Caco-2 (cell line): ENCODE data around the gene LMTK3. TPM values are rescaled to one million over a fixed set of nuclear protein-coding genes. Genes with fewer than 3 reads are reported as not detected.

ENCODE experiments used
- BruUV-seq: library from RNA; stranded (reverse); fragments of 400-500 nt; replicated peaks from 2 replicates; lab custom pipeline; 2021; lab: Mats Ljungman, UMichigan
- CTCF ChIA-PET: fragments of 300-600 bp; sonication (Branson Sonifier 250); formaldehyde crosslinking; loops from one replicate; lab custom pipeline; 2022; ENCODE audit warnings: antibody characterized with exemption; lab: Charles Lee
- POLR2A ChIA-PET: fragments of 300-600 bp; sonication (Branson Sonifier 250); formaldehyde crosslinking; loops from one replicate; lab custom pipeline; 2022; ENCODE audit warnings: antibody characterized with exemption; lab: Charles Lee
- DNase-seq, 2 experiments: peaks; one replicate each; pipeline versions ENCODE4 v3.0.0 to v3.0.0-alpha.2; 2020 to 2022
- H3K27me3 ChIP-seq: replicated peaks from 2 replicates; pipeline ENCODE4 v1.6.0; 2011; ENCODE audit warnings: low read length; ENCODE audit not compliant: control insufficient read depth, insufficient read depth
- H3K36me3 ChIP-seq: 2 replicates; pipeline ENCODE4 v1.5.1; 2011; ENCODE audit warnings: low read length; ENCODE audit not compliant: control insufficient read depth, insufficient read depth
- H3K4me1 ChIP-seq: fragments of 250-450 bp; sonication (Bioruptor Pico); 2 replicates; pipeline ENCODE4 v1.5.1; 2020; ENCODE audit warnings: mild to moderate bottlenecking
- H3K4me3 ChIP-seq: 2 replicates; pipeline ENCODE4 v1.5.1; 2011; ENCODE audit warnings: low read depth, mild to moderate bottlenecking, control low read depth, low read length
- H3K9me3 ChIP-seq: fragments of 250-450 bp; sonication (Bioruptor Pico); 2 replicates; pipeline ENCODE4 v1.5.1; 2020; ENCODE audit warnings: mild to moderate bottlenecking, moderate library complexity
- H3K27ac Mint-ChIP-seq: one replicate; pipeline ENCODE4 v1.8.0; 2022; ENCODE audit warnings: mixed read lengths; ENCODE audit not compliant: unreplicated experiment
- H3K27me3 Mint-ChIP-seq: one replicate; pipeline ENCODE4 v1.8.0; 2022; ENCODE audit warnings: mixed read lengths; ENCODE audit not compliant: insufficient read depth, unreplicated experiment
- H3K36me3 Mint-ChIP-seq: one replicate; pipeline ENCODE4 v1.8.0; 2022; ENCODE audit warnings: mild to moderate bottlenecking, mixed read lengths; ENCODE audit not compliant: insufficient read depth, unreplicated experiment
- H3K4me1 Mint-ChIP-seq: one replicate; pipeline ENCODE4 v1.8.0; 2022; ENCODE audit warnings: low read depth, mixed read lengths; ENCODE audit not compliant: unreplicated experiment
- H3K4me3 Mint-ChIP-seq: one replicate; pipeline ENCODE4 v1.8.0; 2022; ENCODE audit warnings: mild to moderate bottlenecking, moderate library complexity, mixed read lengths; ENCODE audit not compliant: unreplicated experiment
- H3K9me3 Mint-ChIP-seq: one replicate; pipeline ENCODE4 v1.8.0; 2022; ENCODE audit warnings: mixed read lengths; ENCODE audit not compliant: unreplicated experiment
- intact Hi-C: fragments of 100-400 bp; cut with micrococcal nuclease; formaldehyde crosslinking; loops from one replicate; pipeline ENCODE4 v1.10.0; 2022; ENCODE audit not compliant: unreplicated experiment
- total RNA-seq: library from RNA; stranded (reverse); gene quantifications from 2 replicates; pipeline ENCODE4 v1.2.3, GENCODE V29; 2022
- TF ChIP-seq, protein P1 (sequence below), 2 experiments: fragments of 200-600 bp in 1 of 2; IDR thresholded peaks; 1 replicate in 1 of 2; 2 replicates in 1 of 2; pipeline versions ENCODE4 v1.5.1 to v1.8.0; 2011 to 2022; ENCODE audit warnings: antibody characterized with exemption in 1 of 2, control low read depth in 1 of 2, inconsistent platforms in 1 of 2, low read depth in 1 of 2, low read length in 1 of 2, mild to moderate bottlenecking in 1 of 2, moderate library complexity in 1 of 2; ENCODE audit not compliant: insufficient read depth in 1 of 2, severe bottlenecking in 1 of 2, unreplicated experiment in 1 of 2

LMTK3 gene
- total RNA-seq, 1 experiment from 2014 or later, result 22.6 TPM

DNA sequence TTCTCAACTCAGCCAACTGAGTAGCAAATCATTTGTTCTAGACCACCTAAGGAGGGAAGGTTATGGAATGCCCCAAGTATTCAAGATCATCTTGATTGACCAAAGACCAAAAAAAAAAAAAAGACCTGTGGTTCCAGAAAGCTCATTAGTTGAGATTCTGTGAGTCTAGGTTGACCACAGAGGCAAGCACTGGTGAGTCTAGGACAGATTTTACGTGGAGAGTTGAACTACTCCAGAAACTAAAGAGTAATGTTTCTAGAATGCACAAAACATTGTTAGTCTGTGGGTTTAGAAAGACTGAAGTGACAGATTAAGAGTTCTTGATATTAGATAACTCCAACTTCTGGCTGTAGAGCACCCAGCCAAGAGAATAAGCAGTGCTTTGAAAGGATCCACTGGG, 46.4 kb downstream of the LMTK3 start:
- no peak for DNase-seq
- no peak overlapping the region for H3K4me3 ChIP-seq
- no TSS peak for BruUV-seq

GRCh38 chr19:48461982-48462655, 49.5 kb downstream of the LMTK3 start:
- BruUV-seq, result no TSS peak
- no peaks in the 10 kb centered on the region for H3K4me1 Mint-ChIP-seq
- intact Hi-C loops, result no loop called here
- H3K27ac Mint-ChIP-seq, result no peak overlapping the region
- no peaks in the 10 kb centered on the region; the same call in 1 of the 2 replicates for H3K36me3 ChIP-seq
- H3K4me3 Mint-ChIP-seq, result no peak overlapping the region
- H3K9me3 Mint-ChIP-seq, result no peaks in the 10 kb centered on the region
- H3K27me3 ChIP-seq, result no peaks in the 10 kb centered on the region
- H3K4me1 ChIP-seq, result no peaks in the 10 kb centered on the region
- no peak overlapping the region for H3K4me3 ChIP-seq
- ChIA-PET POLR2A (interaction anchor here (1.0 kb wide), 1 partner anchor 31 kb away, joined by 3 read pairs; no protein-coding TSS in a partner anchor), CTCF (no interaction called here)
- no peaks in the 10 kb centered on the region for H3K27me3 Mint-ChIP-seq
- peaks cover 60% of the 10 kb centered on the region for H3K36me3 Mint-ChIP-seq
- TF ChIP-seq, protein P1, sequence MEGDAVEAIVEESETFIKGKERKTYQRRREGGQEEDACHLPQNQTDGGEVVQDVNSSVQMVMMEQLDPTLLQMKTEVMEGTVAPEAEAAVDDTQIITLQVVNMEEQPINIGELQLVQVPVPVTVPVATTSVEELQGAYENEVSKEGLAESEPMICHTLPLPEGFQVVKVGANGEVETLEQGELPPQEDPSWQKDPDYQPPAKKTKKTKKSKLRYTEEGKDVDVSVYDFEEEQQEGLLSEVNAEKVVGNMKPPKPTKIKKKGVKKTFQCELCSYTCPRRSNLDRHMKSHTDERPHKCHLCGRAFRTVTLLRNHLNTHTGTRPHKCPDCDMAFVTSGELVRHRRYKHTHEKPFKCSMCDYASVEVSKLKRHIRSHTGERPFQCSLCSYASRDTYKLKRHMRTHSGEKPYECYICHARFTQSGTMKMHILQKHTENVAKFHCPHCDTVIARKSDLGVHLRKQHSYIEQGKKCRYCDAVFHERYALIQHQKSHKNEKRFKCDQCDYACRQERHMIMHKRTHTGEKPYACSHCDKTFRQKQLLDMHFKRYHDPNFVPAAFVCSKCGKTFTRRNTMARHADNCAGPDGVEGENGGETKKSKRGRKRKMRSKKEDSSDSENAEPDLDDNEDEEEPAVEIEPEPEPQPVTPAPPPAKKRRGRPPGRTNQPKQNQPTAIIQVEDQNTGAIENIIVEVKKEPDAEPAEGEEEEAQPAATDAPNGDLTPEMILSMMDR (IDR thresholded peaks at IDR 0.05; ENCODE audit: insufficient read depth in 1 of 2, low read depth in 1 of 2, low read length in 1 of 2, severe bottlenecking in 1 of 2, unreplicated experiment in 1 of 2), result no peak
- H3K9me3 ChIP-seq, result no peaks in the 10 kb centered on the region
- DNase-seq, result peak; percentile 61 to 69

More for the DNA sequence above, 46.4 kb downstream of the LMTK3 start:
- Histone ChIP-seq H3K36me3 (no peaks in the 10 kb centered on the region; the same call in 1 of the 2 replicates), H3K4me1 (peaks cover 2% of the 10 kb centered on the region; the same call in 1 of the 2 replicates), H3K27me3 (no peaks in the 10 kb centered on the region), H3K9me3 (no peaks in the 10 kb centered on the region)
- Mint-ChIP-seq H3K36me3 (peaks cover 63% of the 10 kb centered on the region), H3K9me3 (no peaks in the 10 kb centered on the region), H3K27ac (no peak overlapping the region), H3K4me1 (peaks cover 7% of the 10 kb centered on the region), H3K27me3 (no peaks in the 10 kb centered on the region), H3K4me3 (no peak overlapping the region)
- POLR2A ChIA-PET, result no interaction called here
- CTCF ChIA-PET, result no interaction called here
- intact Hi-C loops, result loop anchor here (5.0 kb wide), 1 partner anchor 73 kb away; the partner anchor contains the start of genes GRIN2D and KDELR1
- TF ChIP-seq, protein P1 (IDR thresholded peaks at IDR 0.05; ENCODE audit: insufficient read depth in 1 of 2, low read depth in 1 of 2, low read length in 1 of 2, severe bottlenecking in 1 of 2, unreplicated experiment in 1 of 2), result no peak

GRCh38 chr19:48461651-48461981, 50.0 kb downstream of the LMTK3 start:
- Mint-ChIP-seq H3K9me3 (no peaks in the 10 kb centered on the region), H3K27ac (no peak overlapping the region), H3K4me1 (no peaks in the 10 kb centered on the region), H3K27me3 (no peaks in the 10 kb centered on the region), H3K36me3 (peaks cover 58% of the 10 kb centered on the region), H3K4me3 (no peak overlapping the region)
- H3K9me3 ChIP-seq, result no peaks in the 10 kb centered on the region
- intact Hi-C loops, result no loop called here
- H3K4me3 ChIP-seq, result no peak overlapping the region
- no peaks in the 10 kb centered on the region for H3K27me3 ChIP-seq
- DNase-seq, result no peak
- H3K4me1 ChIP-seq, result no peaks in the 10 kb centered on the region
- TF ChIP-seq, protein P1 (IDR thresholded peaks at IDR 0.05; ENCODE audit: insufficient read depth in 1 of 2, low read depth in 1 of 2, low read length in 1 of 2, severe bottlenecking in 1 of 2, unreplicated experiment in 1 of 2), result no peak
- no TSS peak for BruUV-seq
- H3K36me3 ChIP-seq, result no peaks in the 10 kb centered on the region; the same call in 1 of the 2 replicates
- ChIA-PET CTCF (no interaction called here), POLR2A (no interaction called here)
